NCI-H1048 (cell line): Measurements from ENCODE around the gene LILRB1.
"Not testable (repeated sequence)": the region's sequence is repeated elsewhere in the genome, so short reads cannot be mapped to it uniquely, and the experiment has no call there.

Source experiments
- DNase-seq: peaks from one replicate; lab custom pipeline; 2025; lab: John Stamatoyannopoulos, UW

LILRB1 gene

DNA sequence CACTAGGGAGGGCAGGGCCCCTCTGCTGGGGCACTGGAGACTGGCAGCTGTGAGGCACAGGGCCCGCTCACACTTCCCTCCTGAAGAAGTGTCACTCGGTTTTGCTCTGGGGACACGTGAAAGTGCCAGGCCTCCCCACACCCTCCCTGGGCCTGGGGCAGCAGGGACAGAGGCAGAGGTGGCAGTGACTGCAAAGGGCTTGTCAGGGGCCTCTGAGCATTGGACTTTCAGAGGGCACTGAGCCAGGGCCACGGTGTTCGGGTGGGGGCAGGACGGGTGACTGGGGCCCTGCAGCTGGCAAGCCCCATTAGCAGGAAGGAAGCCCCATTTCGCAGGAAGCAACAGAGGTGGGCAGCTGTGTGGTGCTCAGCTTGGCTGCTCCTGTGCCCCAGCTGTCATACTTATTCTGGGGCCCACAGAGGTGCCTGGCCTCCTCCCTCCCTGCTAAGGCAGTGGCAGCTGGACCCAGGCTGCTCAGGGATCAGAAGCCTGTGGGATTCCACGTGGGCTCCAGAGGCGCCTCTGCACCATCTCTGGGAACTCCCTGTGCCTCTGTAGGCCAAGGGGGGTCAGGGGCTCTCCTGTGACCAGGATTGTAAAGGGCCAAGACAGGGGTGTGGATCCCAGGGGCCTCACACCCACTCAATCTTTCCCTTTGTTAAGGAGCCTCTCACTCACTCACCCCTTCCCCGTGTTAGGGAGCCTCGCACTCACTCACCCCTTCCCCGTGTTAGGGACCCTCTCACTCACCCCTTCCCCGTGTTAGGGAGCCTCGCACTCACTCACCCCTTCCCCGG lies 5.2 kb upstream of the LILRB1 start:
- DNase-seq: not testable (repeated sequence)

- DNase-seq: no peak
These were observed 3.5 kb upstream of the LILRB1 start for GRCh38 chr19:54626757-54627156.

- not testable (repeated sequence) for DNase-seq
These were observed 2.4 kb upstream of the LILRB1 start for GRCh38 chr19:54627912-54628311.

GRCh38 chr19:54630782-54631181 lies 498 bp downstream of the LILRB1 start:
- DNase-seq: no peak

DNA sequence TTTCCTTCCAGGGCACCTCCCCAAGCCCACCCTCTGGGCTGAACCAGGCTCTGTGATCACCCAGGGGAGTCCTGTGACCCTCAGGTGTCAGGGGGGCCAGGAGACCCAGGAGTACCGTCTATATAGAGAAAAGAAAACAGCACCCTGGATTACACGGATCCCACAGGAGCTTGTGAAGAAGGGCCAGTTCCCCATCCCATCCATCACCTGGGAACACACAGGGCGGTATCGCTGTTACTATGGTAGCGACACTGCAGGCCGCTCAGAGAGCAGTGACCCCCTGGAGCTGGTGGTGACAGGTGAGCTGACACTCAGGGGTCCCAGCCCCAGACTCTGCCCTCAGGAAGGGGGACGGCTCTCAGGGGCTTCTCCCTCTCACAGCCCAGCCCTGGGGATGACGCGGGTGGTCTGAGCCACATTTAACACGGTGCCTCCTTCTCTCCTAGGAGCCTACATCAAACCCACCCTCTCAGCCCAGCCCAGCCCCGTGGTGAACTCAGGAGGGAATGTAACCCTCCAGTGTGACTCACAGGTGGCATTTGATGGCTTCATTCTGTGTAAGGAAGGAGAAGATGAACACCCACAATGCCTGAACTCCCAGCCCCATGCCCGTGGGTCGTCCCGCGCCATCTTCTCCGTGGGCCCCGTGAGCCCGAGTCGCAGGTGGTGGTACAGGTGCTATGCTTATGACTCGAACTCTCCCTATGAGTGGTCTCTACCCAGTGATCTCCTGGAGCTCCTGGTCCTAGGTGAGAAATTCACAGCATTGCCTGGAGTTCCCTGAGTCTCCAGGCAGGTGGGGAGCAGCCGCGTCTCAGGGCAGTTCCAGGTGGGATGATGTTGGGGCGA lies 1.4 kb downstream of the LILRB1 start:
- DNase-seq: not testable (repeated sequence)

GRCh38 chr19:54632517-54632916 lies 2.2 kb downstream of the LILRB1 start:
- DNase-seq: not testable (repeated sequence)

DNA sequence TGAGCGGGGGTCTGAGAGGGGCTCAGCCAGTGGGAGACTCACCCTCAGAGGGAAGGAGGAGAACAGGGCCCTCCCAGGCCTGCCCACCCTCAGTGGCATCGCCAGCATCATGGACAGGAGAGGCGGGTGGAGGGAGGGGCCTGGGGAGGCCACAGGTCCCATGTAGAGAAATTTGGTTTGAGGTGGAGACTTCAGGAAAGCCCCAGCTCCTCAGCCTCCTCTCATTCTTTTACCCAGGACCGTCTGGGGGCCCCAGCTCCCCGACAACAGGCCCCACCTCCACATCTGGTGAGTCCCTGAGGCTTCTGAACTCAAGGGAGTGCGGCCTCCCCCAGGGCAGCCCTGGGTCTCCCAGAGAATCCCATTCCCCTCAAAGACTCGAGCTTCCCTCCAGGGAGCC lies 3.1 kb downstream of the LILRB1 start:
- DNase-seq: no peak

DNA sequence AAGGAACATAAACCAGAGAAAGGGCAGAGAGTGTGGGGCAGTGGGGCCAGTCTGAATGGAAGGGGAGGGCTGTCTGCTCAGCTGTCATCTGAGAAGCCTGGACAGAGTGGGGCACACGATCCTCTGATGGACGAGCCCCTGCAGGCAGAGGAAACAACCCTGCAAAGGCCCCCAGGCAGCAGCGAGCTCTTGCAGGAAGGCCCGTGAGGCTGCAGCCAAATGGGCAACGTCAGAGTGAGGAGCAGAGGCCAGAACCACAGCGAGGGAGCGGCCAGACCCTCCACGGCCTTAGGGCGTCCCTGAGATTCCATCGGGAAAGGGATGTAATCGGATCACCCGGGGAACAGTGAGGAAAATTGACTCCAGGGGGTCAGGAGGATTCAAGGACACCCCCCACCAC lies 5.8 kb downstream of the LILRB1 start:
- not testable (repeated sequence) for DNase-seq

DNA sequence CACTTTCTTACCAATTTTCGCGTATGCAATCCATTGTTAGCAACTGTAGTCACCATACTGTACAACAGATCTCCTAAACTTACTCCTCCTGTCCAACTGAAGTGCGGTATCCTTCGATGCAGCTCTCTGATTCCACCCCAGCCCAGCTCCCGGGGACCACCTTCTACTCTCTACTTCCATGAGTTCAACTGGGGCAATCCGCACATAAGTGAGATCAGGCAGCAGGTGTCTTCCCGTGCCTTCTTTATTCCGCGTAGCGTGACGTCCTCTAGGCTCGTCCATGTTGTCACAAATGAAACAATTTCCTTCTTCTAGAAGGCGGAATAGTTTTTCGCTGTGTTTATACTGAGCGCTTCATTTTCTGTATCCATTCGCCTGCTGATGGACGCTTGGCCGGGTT lies 8.4 kb downstream of the LILRB1 start:
- no peak for DNase-seq

GRCh38 chr19:54642953-54643352 lies 12.7 kb downstream of the LILRB1 start:
- DNase-seq: not testable (repeated sequence)

- not testable (repeated sequence) for DNase-seq
These were observed 13.3 kb downstream of the LILRB1 start for GRCh38 chr19:54643583-54643982.

DNA sequence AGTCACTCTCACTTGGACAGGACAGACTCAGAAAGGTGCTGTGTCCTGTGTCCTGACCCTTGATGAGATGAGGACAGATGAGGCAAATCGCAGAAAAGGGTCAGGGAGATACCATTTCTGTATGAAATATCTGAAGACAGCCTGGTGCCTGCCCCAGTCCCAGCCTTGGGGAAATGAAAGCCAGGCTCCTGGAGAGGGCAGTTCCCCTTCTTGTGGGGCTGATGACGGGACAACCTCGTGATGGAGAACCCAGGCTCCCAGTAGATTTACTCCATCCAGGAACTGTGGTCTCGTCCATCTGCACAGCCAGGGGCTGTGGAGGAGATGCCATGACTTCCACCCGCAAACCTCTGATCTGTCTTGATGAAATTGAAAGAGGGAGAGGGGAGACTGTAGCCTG lies 13.8 kb downstream of the LILRB1 start:
- DNase-seq: no peak

DNA sequence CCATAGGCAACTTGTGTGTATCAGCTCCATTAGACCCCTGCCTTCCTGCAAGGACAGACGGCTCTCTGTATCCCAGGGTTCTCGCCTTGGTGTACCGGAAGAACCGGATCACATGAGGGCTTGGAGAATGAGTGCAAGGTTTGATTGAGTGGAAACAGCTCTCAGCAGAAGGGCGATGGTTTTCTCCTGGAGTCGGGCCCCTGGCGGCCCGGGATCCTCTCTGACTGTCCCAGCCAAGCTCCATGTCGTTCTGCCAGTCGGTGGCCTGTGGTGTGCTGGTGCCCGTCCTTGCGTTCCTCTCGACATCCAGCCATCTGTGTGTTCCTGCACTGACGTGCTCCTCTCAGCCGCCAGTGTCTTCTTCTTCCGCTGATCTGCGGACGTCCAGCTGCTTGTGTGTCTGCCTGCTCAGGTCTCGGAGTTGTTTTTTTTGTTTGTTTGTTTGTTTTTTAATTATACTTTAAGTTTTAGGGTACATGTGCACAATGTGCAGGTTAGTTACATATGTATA lies 16.1 kb downstream of the LILRB1 start:
- no peak for DNase-seq

DNA sequence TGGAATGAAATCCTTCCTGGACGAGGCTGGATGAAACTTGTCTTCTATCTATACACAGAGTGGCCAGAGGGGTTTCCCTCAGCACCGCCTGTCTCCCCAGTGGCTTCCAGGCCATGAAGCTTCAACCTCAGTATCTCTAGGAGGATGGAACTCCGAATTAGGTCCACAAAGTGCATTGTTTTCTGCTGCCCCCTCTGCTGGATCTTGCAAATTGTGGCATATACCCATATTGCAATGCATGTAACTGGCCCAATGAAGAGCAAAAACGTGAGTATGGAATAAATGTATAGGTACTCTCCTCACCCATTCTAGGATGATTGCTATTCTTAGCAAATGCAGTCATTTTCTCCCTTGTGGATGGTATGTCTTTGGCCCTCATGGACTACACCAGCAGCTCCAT lies 17.8 kb downstream of the LILRB1 start:
- no peak for DNase-seq

GRCh38 chr19:54650108-54650655 lies 19.9 kb downstream of the LILRB1 start:
- DNase-seq: no peak

- no peak for DNase-seq
These were observed 23.0 kb downstream of the LILRB1 start for GRCh38 chr19:54653181-54653809.

- DNase-seq: no peak
These were observed 24.4 kb downstream of the LILRB1 start for GRCh38 chr19:54654447-54655321.

DNA sequence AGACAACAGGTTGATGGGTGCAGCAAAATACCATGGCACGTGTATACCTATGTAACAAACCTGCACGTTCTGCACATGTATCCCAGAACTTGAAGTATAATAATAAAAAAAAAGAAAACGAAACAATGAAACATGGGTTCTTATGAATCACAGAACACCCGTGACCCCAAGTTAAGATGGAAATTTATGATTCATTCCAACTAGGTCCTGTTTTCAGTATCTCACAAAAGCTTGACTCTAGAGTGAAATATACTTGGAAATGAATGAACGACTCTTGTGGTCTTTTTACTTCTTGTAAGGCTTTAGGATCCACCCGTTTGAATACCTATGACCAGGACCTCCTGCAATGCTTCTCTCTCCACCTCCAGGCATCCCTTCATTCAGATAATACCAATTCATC lies 29.0 kb downstream of the LILRB1 start:
- no peak for DNase-seq

- no peak for DNase-seq
These were observed 30.0 kb downstream of the LILRB1 start for GRCh38 chr19:54660306-54660705.

DNA sequence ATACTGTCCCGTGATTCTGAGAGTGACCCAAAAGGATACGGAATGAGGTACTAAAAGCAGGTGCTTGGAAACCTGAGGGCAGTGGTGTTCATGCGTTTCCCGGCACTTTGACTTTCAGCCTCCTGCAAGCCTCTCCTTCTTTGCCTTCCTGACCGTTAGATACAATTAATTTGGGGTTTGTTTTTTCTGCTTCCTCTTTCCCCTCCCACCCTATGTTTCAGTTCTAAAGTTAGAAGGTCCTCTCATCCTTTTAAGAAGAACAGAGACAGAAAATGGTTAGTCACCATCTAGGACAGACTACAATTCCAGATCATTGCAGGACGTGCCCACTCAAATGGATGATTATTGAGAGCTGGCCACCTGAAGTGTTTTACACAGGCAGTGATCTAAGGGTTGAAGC lies 30.7 kb downstream of the LILRB1 start:
- DNase-seq: no peak

GRCh38 chr19:54661846-54662481 lies 31.7 kb downstream of the LILRB1 start:
- no peak for DNase-seq
